Measurements from ENCODE around the gene SYNGR3. TPM values are rescaled to one million over a fixed set of nuclear protein-coding genes. Genes with fewer than 3 reads are reported as not detected.
A peak's percentile ranks its signal among the peaks of the same experiment; 100 is the strongest.

The SYNGR3 gene
- total RNA-seq, 1 donor from 2014 or later = 8.3 TPM

DNA sequence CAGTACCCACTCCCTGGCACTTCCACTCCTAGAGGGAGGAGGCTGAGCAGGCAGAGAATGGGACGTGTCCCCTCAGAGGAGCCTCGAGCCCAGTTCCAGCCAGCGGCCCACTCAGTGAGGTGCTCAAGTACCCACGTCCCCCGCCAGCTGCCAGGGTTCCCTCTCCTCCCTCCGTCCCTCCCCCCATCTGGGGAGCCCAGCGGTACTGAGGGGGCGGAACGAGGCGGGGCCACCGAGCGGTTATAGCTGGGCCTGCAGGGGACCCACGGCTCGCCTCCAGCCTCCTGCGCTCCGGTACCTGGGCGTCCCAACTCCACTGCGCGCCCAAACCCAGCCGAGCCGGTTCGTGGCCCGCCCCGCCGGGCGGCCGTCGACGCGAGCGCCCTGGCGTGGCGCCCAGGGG lies 29.7 kb downstream of the SYNGR3 start, which contains the start of gene NPW:
Gene NPW (plus strand): TSS at position 268 of the 403 bp plus-strand sequence.
- H3K9me3 ChIP-seq = no peaks in the 10 kb centered on the region
- peaks cover 11% of the 10 kb centered on the region for H3K27me3 ChIP-seq
- TF ChIP-seq, protein P1, sequence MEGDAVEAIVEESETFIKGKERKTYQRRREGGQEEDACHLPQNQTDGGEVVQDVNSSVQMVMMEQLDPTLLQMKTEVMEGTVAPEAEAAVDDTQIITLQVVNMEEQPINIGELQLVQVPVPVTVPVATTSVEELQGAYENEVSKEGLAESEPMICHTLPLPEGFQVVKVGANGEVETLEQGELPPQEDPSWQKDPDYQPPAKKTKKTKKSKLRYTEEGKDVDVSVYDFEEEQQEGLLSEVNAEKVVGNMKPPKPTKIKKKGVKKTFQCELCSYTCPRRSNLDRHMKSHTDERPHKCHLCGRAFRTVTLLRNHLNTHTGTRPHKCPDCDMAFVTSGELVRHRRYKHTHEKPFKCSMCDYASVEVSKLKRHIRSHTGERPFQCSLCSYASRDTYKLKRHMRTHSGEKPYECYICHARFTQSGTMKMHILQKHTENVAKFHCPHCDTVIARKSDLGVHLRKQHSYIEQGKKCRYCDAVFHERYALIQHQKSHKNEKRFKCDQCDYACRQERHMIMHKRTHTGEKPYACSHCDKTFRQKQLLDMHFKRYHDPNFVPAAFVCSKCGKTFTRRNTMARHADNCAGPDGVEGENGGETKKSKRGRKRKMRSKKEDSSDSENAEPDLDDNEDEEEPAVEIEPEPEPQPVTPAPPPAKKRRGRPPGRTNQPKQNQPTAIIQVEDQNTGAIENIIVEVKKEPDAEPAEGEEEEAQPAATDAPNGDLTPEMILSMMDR (IDR thresholded peaks at IDR 0.05) = no peak
- TF ChIP-seq POLR2A (IDR thresholded peaks at IDR 0.05) (no peak), POLR2AphosphoS5 (IDR thresholded peaks at IDR 0.05; ENCODE audit: insufficient read depth in 1 of 2, low read depth in 1 of 2) (no peak)
- peaks cover 36% of the 10 kb centered on the region for H3K4me1 ChIP-seq
- no peak within 1 kb of the TSS for H3K27ac ChIP-seq
- H3K36me3 ChIP-seq = no peaks in the 10 kb centered on the region
- no peak for DNase-seq (ENCODE audit: extremely low spot score in 2 of 2)
- intact Hi-C loops (cut with DNase I) = no loop called here
- H3K4me3 ChIP-seq = peak within 1 kb of the TSS in 1 of 2 donors; percentile 24

DNA sequence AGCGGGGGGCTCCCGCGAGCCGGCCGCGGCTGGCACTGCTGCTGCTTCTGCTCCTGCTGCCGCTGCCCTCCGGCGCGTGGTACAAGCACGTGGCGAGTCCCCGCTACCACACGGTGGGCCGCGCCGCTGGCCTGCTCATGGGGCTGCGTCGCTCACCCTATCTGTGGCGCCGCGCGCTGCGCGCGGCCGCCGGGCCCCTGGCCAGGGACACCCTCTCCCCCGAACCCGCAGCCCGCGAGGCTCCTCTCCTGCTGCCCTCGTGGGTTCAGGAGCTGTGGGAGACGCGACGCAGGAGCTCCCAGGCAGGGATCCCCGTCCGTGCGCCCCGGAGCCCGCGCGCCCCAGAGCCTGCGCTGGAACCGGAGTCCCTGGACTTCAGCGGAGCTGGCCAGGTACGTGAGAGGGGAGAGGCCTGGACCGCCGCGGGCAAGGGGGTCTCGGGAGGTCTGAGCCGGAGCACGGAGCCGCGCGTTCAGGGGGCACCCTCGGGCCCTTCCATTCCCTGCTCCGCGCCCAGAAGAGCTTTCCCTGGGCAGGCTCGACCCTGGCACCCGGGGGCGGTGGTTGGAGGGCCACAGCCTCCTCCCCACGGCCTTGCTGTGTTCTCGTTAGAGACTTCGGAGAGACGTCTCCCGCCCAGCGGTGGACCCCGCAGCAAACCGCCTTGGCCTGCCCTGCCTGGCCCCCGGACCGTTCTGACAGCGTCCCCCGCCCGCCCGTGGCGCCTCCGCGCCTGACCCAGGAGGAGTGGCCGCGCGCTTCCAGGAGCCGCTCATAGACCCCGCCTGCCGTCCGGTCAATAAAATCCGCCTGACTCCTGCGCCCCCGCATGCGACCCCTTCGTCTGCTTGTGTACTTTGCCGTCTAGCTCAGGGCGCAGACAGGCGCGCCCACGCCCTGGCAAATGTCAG lies 30.4 kb downstream of the SYNGR3 start:
- peaks cover 37% of the 10 kb centered on the region for H3K4me1 ChIP-seq
- H3K9me3 ChIP-seq = no peaks in the 10 kb centered on the region
- no peak for DNase-seq (ENCODE audit: extremely low spot score in 2 of 2)
- no peaks in the 10 kb centered on the region for H3K36me3 ChIP-seq
- intact Hi-C loops (cut with DNase I) = loop anchor here (5.0 kb wide), 1 partner anchor 122 kb away; no protein-coding TSS in a partner anchor
- peak overlapping the region in 1 of 2 donors; percentile 24 for H3K4me3 ChIP-seq
- no peak overlapping the region for H3K27ac ChIP-seq
- peaks cover 11% of the 10 kb centered on the region for H3K27me3 ChIP-seq
- no peak for TF ChIP-seq POLR2AphosphoS5 (IDR thresholded peaks at IDR 0.05; ENCODE audit: insufficient read depth in 1 of 2, low read depth in 1 of 2)
- TF ChIP-seq POLR2A (IDR thresholded peaks at IDR 0.05) = no peak
- TF ChIP-seq, protein P1 (IDR thresholded peaks at IDR 0.05) = no peak

DNA sequence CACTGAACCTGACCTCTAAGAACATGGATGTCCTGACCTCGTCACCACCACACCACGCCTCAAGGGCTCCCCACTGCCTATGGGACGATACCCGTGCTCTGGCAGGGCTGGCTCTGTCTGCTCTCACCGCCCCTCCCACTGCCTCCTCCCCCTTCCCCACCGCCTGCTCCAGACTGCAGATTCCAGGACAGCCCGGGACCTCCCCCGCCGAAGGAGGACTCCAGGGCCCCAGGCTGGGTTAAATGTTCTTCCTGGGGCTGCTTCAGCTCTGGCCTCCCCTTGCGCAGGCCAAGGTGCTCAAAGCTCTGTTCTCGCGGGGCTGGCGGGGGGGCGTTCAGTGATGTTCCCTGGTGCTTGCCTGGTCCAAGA lies 32.9 kb downstream of the SYNGR3 start:
- Histone ChIP-seq H3K4me1 (peaks cover 57% of the 10 kb centered on the region), H3K27me3 (peaks cover 11% of the 10 kb centered on the region), H3K27ac (peak overlapping the region; percentile 73), H3K36me3 (no peaks in the 10 kb centered on the region), H3K4me3 (peak overlapping the region; percentile 24 to 42), H3K9me3 (no peaks in the 10 kb centered on the region)
- intact Hi-C loops (cut with DNase I) = loop anchor here (5.0 kb wide), 1 partner anchor 120 kb away; no protein-coding TSS in a partner anchor
- DNase-seq (ENCODE audit: extremely low spot score in 2 of 2) = no peak
- TF ChIP-seq POLR2A (IDR thresholded peaks at IDR 0.05) (no peak), POLR2AphosphoS5 (IDR thresholded peaks at IDR 0.05; ENCODE audit: insufficient read depth in 1 of 2, low read depth in 1 of 2) (no peak)

DNA sequence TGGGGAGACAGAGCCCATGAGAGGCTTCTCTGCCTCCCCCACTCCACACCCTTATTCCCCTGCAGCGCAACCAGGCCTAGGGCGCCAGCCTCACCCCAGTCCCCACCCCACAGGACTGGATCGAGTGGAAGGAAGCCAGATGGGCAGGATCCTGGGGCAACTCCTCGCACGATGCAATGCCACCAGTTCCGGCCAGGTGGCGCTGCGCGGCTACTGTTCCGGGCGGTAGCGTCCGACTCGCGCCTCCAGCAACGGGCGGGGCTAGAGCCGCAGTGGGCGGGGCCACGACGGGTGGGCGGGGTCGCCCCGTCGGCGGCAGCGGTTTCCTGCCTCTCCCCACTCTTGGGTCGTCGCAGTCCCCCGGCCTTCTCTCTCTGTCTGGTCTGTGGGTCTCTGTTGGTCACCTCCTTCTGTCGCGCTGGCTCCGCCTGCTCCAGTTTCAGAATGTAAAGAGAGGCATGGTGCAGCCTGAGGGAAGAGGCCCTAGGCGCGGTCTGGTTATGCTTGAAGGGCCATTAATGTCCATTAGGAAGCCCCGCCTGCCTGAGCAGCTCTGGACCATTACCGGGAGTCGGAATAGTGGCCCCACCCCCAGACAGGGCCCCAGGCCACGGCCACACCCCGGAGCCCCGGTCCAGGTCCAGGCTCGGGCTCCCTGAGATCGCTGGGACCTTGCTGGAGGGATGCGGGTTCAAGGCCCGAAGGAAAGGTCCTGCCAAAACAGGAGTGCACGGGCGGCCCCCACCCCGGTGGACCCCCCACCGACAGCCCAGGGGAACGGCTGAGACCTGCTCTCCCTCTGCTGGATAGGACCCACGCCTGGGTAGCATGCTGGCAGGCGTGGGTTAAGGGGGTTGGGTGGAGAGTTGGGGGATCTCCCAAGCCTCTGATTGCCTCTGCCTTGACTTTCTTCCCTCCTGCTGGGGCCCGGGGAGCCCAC lies 33.6 kb downstream of the SYNGR3 start:
- no peak for DNase-seq (ENCODE audit: extremely low spot score in 2 of 2)
- Histone ChIP-seq H3K4me1 (peaks cover 63% of the 10 kb centered on the region), H3K9me3 (no peaks in the 10 kb centered on the region), H3K36me3 (no peaks in the 10 kb centered on the region), H3K4me3 (peak overlapping the region; percentile 24 to 42), H3K27ac (peak overlapping the region; percentile 73), H3K27me3 (peaks cover 11% of the 10 kb centered on the region)
- intact Hi-C loops (cut with DNase I) = loop anchor here (5.0 kb wide), 1 partner anchor 119 kb away; no protein-coding TSS in a partner anchor
- TF ChIP-seq POLR2AphosphoS5 (IDR thresholded peaks at IDR 0.05; ENCODE audit: insufficient read depth in 1 of 2, low read depth in 1 of 2) = peak; percentile 73 to 78
- TF ChIP-seq, protein P1 (IDR thresholded peaks at IDR 0.05) = peak; percentile 92 to 98 (median 98)
- no peak for TF ChIP-seq POLR2A (IDR thresholded peaks at IDR 0.05)

DNA sequence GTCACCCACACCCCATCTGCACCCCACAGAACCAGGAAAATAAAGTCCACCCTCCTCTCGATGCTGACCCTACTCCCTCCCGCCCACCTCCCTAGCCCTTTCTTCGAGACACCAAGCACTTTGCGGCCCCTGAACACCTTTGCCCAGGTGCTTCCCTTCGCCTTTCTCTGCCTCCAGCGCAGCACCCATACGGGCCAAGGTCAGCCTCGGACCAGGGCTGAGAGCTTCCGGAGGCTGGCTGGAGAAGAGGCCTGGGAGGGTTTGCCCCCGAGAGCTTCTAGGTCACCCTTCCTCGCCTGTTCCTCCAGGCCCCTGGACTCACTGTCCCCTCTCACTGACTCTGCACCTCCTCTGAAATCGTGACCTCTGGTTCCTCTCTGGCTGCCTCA lies 34.3 kb downstream of the SYNGR3 start:
- H3K36me3 ChIP-seq = no peaks in the 10 kb centered on the region
- no peak for DNase-seq (ENCODE audit: extremely low spot score in 2 of 2)
- peak overlapping the region; percentile 73 for H3K27ac ChIP-seq
- TF ChIP-seq POLR2A (IDR thresholded peaks at IDR 0.05) = no peak
- TF ChIP-seq, protein P1 (IDR thresholded peaks at IDR 0.05) = no peak
- H3K9me3 ChIP-seq = no peaks in the 10 kb centered on the region
- H3K4me1 ChIP-seq = peaks cover 70% of the 10 kb centered on the region
- H3K4me3 ChIP-seq = peak overlapping the region in 1 of 2 donors; percentile 24
- intact Hi-C loops (cut with DNase I) = loop anchor here (5.0 kb wide), 1 partner anchor 118 kb away; no protein-coding TSS in a partner anchor
- peaks cover 11% of the 10 kb centered on the region for H3K27me3 ChIP-seq
